Measurements from ENCODE around the gene MBP. TPM values are rescaled to one million over a fixed set of nuclear protein-coding genes. Genes with fewer than 3 reads are reported as not detected.

The MBP gene
- total and polyA plus RNA-seq, 2 donors (not counting 3 experiments of a cell fraction or from before 2014, with no cell fraction given): 1.7 to 2.3 TPM

- Histone ChIP-seq H3K4me3 (replicated peaks in 1 of 3; ENCODE audit: insufficient read depth in 1 of 3, low read depth in 1 of 3, low read length in 3 of 3) (no peak overlapping the region), H3K4me2 (ENCODE audit: insufficient read depth, low read length) (no peak overlapping the region), H2AFZ (ENCODE audit: low read depth, low read length) (no peak overlapping the region), H3K36me3 (ENCODE audit: control insufficient read depth in 2 of 2, extremely low read depth in 1 of 2, insufficient read depth in 2 of 2, low read length in 2 of 2) (no peaks in the 10 kb centered on the region), H3K27me3 (ENCODE audit: control insufficient read depth in 2 of 2, insufficient read depth in 2 of 2, low read length in 2 of 2) (no peaks in the 10 kb centered on the region), H3K9me1 (replicated peaks; ENCODE audit: control insufficient read depth, extremely low read depth, insufficient read depth, low read length) (no peaks in the 10 kb centered on the region), H3K27ac (ENCODE audit: insufficient read depth, low read depth, low read length) (no peak overlapping the region), H3K9ac (replicated peaks; ENCODE audit: extremely low read depth, insufficient read depth, low read length) (no peak overlapping the region), H3K9me3 (replicated peaks; ENCODE audit: control insufficient read depth, insufficient read depth, low read length) (no peaks in the 10 kb centered on the region), H3K4me1 (ENCODE audit: control insufficient read depth, extremely low read depth, insufficient read depth, low read length) (no peaks in the 10 kb centered on the region), H4K20me1 (replicated peaks; ENCODE audit: control insufficient read depth, extremely low read depth, insufficient read depth, low read length) (no peaks in the 10 kb centered on the region), H3K79me2 (ENCODE audit: control insufficient read depth, insufficient read depth, low read length) (no peaks in the 10 kb centered on the region)
- ChIA-PET CTCF (interaction anchor here (0.9 to 1.2 kb wide), 2 partner anchors 174 to 175 kb away, joined by 3 read pairs; no protein-coding TSS in a partner anchor), POLR2A (no interaction called here)
- no peak for DNase-seq (ENCODE audit: low read depth, low spot score)
- BruUV-seq (replicated peaks): no TSS peak
- intact Hi-C loops (cut with micrococcal nuclease): no loop called here
- TF ChIP-seq POLR2AphosphoS5 (IDR thresholded peaks at IDR 0.05; ENCODE audit: insufficient read depth, low read depth, low read length): no peak
- TF ChIP-seq FOS (IDR thresholded peaks at IDR 0.05; ENCODE audit: borderline replicate concordance, insufficient read depth, low read length): no peak
- TF ChIP-seq POLR2A (IDR thresholded peaks at IDR 0.05; ENCODE audit: low read depth, low read length): no peak
- TF ChIP-seq CTCF (IDR thresholded peaks at IDR 0.05; ENCODE audit: extremely low read depth in 1 of 2, insufficient read depth in 1 of 2, low read depth in 1 of 2, low read length in 2 of 2): no peak
- TF ChIP-seq GATA2 (IDR thresholded peaks at IDR 0.05; ENCODE audit: insufficient read depth, insufficient read length, low read depth, low read length): no peak
- TF ChIP-seq JUN (IDR thresholded peaks at IDR 0.05; ENCODE audit: borderline replicate concordance, insufficient read depth, insufficient read length, low read depth): no peak
- no peak for TF ChIP-seq EZH2 (IDR thresholded peaks at IDR 0.05; ENCODE audit: borderline replicate concordance, low read depth, low read length, severe bottlenecking)
- no peak for TF ChIP-seq MYC (IDR thresholded peaks at IDR 0.05; ENCODE audit: low read depth, low read length)
- TF ChIP-seq MAX (IDR thresholded peaks at IDR 0.05; ENCODE audit: insufficient read depth, insufficient read length): no peak
- FAIRE-seq: no peak
- dilution Hi-C loops (cut with MboI; ENCODE audit: extremely low pct_ligation_motif_present, low sequenced_read_pairs): no loop called here
Observed at GRCh38 chr18:76977684-76978232, 154.8 kb downstream of the MBP start.

Data from endothelial cell of umbilical vein (primary cell).